Measurements from ENCODE around the gene TNNI3. TPM values are rescaled to one million over a fixed set of nuclear protein-coding genes. Genes with fewer than 3 reads are reported as not detected.
"Not testable (repeated sequence)": the region's sequence is repeated elsewhere in the genome, so short reads cannot be mapped to it uniquely, and the experiment has no call there.

Gene TNNI3
- 3.6 TPM for total RNA-seq (ENCODE audit: insufficient read depth, low replicate concordance)

DNA sequence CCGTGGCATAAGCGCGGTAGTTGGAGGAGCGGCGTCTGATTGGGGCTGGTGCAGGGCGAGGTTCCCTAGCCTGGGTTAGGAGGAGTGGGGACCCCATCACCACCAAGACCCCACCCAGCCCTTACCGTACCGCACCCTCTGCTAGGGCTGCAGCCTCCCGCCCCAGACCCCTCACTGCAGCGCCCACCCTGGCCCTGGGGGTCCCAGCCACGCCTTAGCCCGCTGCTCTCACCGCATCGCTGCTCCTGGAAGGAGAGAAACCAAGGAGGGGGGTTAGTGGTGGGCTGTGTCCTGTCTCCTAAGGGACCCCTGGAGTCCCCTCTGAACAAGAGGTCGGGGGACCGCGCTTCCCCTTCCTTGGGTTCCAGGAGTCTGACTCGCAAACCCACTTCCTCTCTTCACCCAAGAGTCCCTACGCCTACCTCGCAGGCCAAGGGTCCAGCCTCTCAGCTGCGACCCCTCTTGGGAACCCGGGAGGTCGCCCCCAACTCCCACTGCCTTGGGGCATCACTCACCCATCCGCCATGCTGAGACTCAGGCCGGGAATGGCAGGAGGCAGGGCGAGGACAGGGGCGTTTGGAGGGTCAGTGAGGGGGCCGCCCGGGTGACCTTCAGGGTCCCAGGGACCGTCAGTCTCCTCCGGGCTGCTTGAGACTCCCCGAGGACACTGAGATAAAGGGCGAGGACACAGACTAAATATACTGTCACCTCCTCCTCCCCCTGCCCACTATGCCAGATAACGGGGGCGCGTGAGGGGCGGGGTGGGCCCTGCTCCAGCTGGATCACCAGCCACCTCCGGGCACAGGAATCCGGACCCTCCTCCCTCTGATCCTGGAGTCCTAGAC lies at the start of gene TNNI3:
Gene TNNI3 (minus strand): TSS at position 669 of the 845 bp plus-strand sequence. CDS start 143 bp downstream, at position 526.
- DNase-seq (ENCODE audit: low spot score) = no peak

DNA sequence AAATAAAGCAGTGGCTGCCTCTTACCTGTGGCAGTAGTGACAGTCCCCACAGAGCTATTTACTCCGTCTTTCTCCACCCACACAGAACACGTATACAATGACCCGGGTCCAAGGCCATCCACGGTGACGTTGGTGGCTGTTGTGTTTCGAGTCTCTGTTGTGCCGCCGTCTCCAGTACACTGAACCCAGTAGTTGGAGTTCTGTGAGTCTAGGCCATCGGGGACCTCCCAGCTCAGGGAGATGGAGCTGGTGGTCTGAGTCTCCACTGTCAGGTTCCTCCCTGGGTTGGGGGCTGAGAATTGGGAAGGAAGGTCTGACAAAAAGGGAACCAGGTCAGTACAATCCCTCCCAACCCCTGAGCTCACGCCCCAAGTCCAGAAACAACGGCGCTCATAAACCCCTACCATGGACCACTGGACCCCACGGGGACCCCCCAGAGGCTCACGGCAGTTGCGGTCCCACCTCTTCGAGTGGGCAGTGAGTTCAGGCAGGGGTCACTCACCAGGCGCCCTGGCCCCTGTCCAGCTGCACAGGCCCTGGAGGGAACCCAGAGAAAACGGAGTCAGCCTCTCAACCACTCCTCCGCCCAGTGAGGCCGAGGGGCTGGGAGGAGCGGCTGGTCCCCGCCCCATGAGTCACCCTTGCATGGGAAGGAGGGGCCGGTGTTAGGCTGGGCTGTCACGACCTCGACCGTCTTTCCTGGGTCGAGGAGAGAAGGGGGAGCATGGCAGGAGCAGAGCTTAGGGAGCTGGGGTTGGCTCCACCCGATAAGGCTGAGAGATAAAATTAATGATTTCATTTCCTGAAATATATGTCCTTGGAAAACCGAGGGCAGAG lies 49.4 kb upstream of the TNNI3 start:
- peak; percentile 94 for DNase-seq (ENCODE audit: low spot score)

- not testable (repeated sequence) for DNase-seq (ENCODE audit: low spot score)
These were observed 44.7 kb upstream of the TNNI3 start for GRCh38 chr19:55202199-55202598.

DNA sequence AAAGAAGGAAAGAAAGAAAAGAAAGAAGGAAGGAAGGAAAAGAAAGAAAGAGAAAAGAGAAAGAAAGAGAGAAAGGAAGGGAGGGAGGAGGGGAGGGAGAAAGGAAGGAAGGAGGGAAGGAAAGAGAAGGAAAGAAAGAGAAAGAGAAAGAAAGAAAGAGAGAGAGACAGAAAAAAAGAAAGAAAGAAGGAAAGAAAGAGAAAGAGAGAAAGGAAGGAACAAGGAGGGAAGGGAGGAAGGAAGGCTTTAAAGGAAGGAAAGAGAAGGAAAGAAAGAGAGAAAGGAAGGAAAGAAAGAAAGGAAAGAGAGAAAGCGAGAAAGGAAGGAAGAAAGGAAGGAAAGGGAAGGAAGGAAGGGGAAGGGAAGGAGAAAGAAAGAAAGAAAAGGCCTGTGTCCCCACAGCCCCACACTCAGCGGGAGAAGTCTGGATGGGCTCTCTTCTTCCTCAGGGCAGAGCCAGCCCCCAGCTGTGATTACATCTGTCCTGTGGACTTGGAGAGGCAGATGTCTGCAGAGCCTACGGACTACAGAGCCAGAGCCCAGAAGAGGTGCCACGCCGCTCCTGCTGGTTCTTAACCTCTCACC lies 42.2 kb upstream of the TNNI3 start:
- DNase-seq (ENCODE audit: low spot score) = no peak

- no peak for DNase-seq (ENCODE audit: low spot score)
These were observed 41.1 kb upstream of the TNNI3 start for GRCh38 chr19:55198651-55199050.

- no peak for DNase-seq (ENCODE audit: low spot score)
These were observed 40.0 kb upstream of the TNNI3 start for GRCh38 chr19:55197528-55197927.

GRCh38 chr19:55196803-55197202 lies 39.3 kb upstream of the TNNI3 start:
- no peak for DNase-seq (ENCODE audit: low spot score)

DNA sequence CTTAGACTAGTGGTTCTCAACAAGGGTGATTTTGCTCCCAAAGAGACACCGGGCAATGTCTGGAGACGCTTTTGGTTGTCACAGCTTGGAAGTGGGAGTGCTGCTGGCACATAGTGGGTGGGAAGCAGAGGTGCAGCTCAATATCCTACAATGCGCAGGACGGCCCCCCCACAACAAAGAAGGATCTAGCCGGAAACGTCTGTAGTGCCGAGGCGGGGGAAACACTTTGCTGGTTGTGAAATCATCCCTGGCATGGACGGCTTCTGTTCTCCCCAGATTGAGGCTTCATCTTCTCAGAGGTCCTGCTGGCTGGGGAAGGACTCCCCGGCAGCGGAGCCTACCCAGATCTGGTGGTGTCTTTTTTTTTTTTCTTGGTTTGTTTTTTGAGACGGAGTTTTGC lies 35.9 kb upstream of the TNNI3 start:
- DNase-seq (ENCODE audit: low spot score) = no peak

DNA sequence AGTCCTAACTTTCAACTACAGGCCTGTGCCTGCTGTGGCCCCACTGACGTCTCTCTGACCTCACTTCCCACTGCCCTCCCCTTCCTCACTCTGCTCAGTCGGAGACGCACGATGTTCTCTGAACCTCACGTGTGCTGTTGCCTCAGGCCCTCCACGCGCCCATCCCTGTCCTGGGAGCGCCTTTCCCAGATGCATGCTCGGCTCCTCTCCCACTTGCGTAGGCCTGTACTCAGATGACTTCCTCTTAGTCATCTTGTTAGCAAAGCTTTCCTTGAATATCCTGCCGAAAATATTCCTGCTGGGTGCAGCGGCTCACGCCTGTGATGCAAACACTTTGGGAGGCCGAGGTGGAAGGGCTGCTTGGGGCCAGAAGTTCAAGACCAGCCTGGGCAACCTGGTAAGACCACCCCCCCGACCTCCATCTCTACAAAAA lies 31.9 kb upstream of the TNNI3 start:
- DNase-seq (ENCODE audit: low spot score) = no peak

DNA sequence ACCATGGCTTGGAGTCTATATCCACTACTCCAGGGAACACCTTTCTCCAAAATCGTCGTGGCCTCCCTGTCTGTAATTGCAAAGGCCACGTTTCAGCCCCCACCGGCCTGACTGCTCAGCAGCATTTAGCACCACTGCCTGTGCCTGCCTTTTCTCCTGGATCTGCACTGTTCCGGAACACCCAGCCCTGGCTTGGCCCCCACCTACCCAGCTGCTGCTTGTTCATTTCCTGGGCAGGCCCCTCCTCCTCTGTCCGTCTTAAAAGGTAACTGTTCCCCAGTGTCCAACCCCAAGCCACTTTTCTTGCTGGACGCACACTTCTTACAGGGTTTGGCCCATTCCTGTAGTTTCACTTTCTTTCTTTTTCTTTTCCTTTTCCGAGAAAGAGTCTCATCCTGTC lies 31.1 kb upstream of the TNNI3 start:
- DNase-seq (ENCODE audit: low spot score) = no peak

GRCh38 chr19:55186080-55186479 lies 28.5 kb upstream of the TNNI3 start:
- DNase-seq (ENCODE audit: low spot score) = no peak

DNA sequence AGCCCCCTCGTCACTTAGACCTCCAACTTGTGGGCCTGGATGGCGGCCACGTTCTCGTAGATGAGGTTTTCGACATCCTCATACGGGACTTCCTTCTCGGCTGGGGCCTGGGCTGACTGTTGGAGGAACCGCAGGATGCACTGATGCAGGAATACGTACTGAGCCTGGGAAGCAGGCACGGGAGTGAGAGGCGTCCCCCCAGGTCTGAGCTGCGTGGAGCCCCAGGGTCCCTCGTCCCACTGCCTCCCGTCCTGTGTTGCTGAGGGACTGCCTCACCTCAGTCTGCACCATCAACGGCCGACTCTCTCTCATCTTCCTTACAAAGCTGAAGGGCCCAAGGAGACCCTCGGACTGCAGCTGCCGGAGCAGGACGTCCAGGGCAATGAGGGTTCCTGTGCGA lies 24.2 kb upstream of the TNNI3 start:
- no peak for DNase-seq (ENCODE audit: low spot score)

DNA sequence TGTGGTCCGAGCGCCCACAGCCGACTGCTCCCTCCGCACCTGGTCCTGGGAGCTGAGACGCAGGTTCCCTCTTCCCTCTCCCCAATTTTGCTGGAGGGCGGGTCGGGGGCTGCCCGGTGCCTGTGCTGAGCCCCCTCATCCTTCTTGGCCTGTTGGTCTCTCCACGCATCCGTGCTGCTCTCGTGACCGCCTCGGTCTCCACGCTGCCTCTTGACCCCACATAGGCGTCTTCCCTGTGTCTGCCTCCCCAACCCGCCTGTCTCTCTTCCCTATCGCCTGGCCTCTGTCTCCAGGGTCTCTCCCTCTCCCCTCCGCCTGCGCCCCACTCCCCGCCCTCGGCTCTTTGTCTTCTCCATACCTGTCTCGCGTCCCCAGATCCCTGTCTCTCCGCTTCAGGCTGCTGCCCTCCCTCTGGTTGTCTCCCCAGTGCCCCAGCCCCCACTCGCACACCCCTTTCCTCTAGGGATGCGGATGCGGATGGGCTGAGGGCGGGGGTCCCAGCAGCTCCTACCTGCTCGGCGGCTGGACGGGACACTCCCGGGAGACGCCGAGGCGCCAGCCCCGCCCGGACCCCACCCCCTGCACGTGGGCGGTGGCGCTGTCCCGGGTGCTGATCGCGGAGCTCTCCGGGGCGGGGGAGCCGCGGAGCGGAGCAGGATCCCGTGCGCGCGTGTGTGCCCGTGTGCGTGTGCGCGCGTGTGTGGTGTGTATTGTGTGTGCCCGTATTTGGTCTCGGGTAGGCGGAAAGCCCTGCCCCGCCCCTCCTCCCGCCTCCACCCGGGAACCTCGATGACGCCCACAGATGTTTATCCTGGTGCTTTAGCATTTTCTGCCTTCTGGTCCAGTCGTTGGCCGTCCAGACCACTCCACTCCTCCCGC lies 22.3 kb upstream of the TNNI3 start, which contains the start of gene SYT5:
Gene SYT5 (minus strand): TSS at position 684 of the 879 bp plus-strand sequence. CDS start 1,248 bp downstream, outside the sequence.
- no peak for DNase-seq (ENCODE audit: low spot score)

- DNase-seq (ENCODE audit: low spot score) = peak; percentile 82
These were observed 21.5 kb upstream of the TNNI3 start for GRCh38 chr19:55178781-55179599.

GRCh38 chr19:55176076-55176475 lies 18.5 kb upstream of the TNNI3 start:
- DNase-seq (ENCODE audit: low spot score) = no peak

DNA sequence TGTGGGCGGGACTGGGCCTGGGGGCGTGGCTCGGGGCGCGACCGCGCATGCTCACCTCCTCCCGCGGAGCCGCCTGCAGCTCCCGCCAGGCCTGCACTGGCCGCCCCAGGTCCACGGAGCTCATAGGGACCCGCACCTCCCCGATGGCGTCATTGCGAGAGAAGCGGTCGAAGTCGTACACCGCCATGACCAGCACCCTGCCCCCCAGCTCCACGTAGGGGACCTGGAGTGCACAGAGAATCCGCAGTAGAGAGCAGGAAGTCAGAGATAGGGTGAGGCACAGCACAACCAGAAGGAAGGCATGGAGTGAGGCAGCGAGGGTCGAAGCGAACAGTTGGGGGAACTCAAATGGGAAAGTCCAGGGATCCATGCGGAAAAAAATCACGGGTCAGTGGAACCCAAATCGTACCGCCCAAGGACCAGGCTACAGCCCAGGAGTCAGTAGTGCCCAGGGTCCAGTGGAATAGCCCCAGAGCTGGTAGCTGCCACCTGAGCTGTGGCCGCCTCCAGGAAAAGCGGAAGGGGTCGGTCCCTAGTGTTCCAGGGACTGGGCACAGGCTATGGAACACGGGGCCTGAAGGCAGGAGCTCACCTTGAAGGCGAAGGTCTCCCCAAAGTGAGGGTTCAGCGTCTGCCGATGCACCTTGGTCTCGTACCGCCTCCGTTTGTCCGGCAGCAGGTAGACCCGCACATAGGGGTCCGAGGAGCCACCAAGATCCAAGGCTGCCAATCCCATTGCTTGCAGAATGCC lies 17.8 kb upstream of the TNNI3 start:
- no peak for DNase-seq (ENCODE audit: low spot score)

DNA sequence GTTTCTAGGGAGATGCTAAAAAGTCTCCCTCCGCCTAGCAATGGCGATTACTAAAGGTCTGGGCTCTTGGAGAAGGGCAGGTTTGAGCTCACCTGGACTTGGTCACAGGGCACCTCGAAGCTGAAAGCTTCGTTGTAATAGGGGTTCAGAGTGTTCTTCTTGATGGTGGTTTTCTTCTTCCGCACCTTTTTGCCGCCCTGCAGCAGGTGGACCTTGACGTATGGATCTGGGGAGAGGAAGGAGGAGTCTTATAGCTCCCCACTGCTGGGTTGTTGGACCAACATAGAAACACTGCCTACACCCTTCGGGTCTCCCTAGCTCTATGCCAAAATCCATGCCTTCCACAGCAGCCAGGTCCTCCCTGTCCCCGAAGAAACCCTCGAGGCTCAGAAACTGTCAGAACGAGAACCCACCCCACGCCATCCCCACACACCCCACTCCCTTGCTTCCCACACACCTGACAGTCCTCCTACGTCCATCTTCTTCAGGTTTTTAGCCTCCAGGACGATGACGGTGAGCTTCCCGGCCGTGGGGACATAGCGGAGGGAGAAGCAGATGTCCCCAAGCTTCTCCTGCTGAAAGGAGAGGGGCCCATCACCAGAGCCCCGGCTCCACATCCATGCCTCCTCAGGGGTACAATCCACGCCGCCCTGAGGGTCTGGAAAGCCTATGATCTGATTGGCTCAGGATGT lies 17.0 kb upstream of the TNNI3 start:
- no peak for DNase-seq (ENCODE audit: low spot score)

- no peak for DNase-seq (ENCODE audit: low spot score)
These were observed 16.3 kb upstream of the TNNI3 start for GRCh38 chr19:55173714-55174409.
